ENCODE data around the gene APEH.
A peak's percentile ranks its signal among the peaks of the same experiment; 100 is the strongest.
"Not testable (repeated sequence)": the region's sequence is repeated elsewhere in the genome, so short reads cannot be mapped to it uniquely, and the experiment has no call there.

APEH gene

DNA sequence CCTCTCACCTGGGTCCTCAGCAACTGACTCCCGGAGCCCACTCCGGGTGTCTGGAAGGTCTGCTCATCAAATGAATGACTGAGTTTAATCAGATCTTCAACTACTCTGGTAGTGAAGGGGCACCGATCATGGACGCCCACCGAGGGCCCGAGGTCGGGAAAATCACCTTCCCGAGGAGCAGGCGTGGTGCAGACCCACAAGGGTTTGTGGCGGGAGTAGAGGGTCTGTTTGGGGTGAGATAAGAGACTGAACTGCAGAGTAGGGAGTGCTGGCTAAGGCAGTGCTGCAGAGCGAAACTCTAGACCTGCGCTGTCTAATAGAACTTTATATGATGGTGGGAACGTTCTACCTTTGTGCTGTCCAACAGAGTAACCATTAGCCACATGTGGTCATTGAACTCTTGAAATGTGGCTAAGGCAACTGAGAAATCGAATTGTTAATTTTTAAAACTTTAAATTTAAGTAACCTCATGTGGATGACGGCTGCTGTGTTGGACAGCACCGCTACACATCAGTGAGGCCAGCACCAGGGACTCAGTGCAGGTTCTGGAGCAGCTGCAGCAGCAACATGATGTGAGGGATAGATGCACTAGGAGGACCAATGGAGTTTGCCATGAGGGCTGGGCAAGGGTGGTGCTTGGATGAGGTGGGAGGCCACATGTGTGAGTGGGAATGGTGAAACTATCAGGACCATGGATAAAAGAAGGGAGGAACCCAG, 15.9 kb downstream of the APEH start:
- peak overlapping the region; percentile 97 for H3K4me3 Mint-ChIP-seq
- not testable (repeated sequence) for H3K27me3 Mint-ChIP-seq, H3K36me3 Mint-ChIP-seq, H3K9me3 Mint-ChIP-seq
- peak overlapping the region; percentile 94 for H3K27ac Mint-ChIP-seq
- peaks cover 46% of the 10 kb centered on the region for H3K4me1 Mint-ChIP-seq

DNA sequence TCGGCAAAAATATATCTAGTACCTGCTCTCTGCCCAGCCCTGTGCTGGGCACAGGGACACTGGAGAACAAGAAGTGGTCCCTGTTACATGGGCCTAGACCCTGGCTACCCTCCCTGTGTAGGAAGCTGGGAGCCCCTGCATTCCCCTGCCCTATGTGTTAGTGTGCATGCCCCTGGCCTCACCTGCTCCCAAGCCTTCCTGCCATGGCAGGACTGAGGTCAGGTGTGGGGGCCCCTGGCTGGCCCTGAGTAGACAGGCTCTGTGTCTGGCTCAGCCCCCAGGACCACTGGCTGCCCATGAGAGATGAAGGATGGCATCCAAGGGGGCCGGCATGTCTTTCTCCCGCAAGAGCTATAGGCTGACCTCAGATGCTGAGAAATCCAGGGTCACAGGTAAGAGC, 16.7 kb downstream of the APEH start:
- H3K27me3 Mint-ChIP-seq, H3K27ac Mint-ChIP-seq, H3K9me3 Mint-ChIP-seq, H3K36me3 Mint-ChIP-seq: not testable (repeated sequence)
- H3K4me3 Mint-ChIP-seq: peak overlapping the region; percentile 97
- H3K4me1 Mint-ChIP-seq: peaks cover 41% of the 10 kb centered on the region

DNA sequence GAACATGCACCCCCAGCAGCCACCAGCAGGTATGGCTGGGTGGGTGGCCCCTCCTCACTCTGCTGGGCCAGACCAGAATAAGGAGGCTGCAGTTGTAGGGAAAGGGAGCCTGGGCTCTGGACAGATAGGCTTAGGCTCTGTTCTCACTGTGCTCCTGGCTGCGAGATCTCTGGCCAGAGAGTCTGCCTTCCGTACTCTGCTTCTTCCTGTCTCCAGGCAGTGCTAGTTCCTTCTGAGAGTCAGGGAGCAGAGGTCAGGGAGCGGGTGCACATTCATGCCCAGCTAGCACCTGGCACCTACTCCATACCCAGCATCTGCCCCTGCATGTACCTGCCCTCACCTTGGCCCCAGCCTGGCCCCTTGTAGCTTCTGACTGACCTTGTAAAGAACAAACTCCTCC, 17.3 kb downstream of the APEH start:
- not testable (repeated sequence) for H3K9me3 Mint-ChIP-seq, H3K27me3 Mint-ChIP-seq, H3K36me3 Mint-ChIP-seq, H3K27ac Mint-ChIP-seq, H3K4me3 Mint-ChIP-seq
- H3K4me1 Mint-ChIP-seq: peaks cover 41% of the 10 kb centered on the region

DNA sequence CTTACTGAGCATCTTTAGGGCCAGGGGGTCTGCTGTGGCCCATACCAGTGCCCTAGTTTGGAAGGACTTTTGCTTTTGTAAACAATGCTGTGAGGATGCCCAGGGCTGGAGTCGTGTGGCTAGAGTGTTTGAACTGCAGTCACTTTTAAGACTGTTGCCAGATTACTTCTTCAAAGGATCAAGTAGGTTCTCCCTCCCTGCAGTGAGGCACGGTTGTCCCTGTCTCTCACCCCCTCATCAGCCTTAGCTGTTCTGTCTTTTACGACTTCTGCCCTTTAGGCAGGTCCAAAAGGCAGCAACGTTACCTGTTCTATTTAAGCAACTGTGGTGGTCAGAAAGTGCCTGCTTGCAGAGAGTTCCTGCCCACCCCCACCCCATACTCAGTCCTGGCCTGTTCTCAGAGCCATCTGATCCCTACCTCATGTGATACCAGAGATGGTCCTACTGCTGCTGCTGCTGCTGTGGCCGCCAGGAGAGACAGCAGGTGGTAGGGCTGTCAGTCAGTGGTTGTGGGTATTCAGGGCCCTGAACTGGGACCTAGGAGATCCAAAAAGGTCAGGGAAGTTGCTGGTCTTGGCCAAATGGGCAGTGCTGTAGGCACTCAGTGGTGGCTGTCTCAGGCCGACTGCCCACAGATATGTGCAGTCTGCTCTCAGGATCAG, 20.4 kb downstream of the APEH start:
- not testable (repeated sequence) for H3K36me3 Mint-ChIP-seq, H3K27ac Mint-ChIP-seq, H3K4me3 Mint-ChIP-seq, H3K9me3 Mint-ChIP-seq, H3K27me3 Mint-ChIP-seq
- H3K4me1 Mint-ChIP-seq: peaks cover 30% of the 10 kb centered on the region

DNA sequence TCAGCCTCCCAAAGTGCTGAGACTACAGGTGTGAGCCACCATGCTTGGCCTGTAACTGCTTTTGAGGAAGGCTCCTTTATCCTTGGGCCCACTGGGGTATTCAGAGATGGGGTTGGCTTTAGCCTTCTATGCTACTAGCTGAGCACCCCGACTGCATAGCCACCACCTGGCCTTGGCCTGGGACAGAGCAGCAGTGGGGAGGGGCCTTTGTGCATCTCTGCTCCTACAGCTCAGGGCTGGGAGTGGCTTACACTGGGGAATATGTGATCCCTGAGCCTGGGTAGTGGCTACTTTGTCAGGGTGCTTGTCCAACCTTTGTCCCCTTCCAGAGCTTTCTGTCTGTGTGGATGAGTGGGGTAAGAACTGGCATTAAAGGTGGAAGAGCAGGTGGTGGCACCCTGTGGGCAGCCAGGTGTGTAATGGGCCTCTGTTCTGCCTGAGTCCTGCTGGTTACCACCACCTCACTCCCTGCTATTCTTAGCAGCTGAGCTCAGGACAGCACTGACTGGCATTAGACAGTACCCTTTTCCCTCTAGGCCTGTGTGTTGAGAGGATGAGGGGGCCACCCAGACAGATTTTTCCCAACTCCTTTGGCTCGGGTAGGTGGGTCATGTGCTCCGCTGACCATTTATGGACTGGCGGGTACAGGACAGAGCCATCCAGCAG, 21.3 kb downstream of the APEH start:
- H3K4me1 Mint-ChIP-seq: peaks cover 22% of the 10 kb centered on the region
- not testable (repeated sequence) for H3K27ac Mint-ChIP-seq, H3K27me3 Mint-ChIP-seq, H3K4me3 Mint-ChIP-seq, H3K36me3 Mint-ChIP-seq, H3K9me3 Mint-ChIP-seq

DNA sequence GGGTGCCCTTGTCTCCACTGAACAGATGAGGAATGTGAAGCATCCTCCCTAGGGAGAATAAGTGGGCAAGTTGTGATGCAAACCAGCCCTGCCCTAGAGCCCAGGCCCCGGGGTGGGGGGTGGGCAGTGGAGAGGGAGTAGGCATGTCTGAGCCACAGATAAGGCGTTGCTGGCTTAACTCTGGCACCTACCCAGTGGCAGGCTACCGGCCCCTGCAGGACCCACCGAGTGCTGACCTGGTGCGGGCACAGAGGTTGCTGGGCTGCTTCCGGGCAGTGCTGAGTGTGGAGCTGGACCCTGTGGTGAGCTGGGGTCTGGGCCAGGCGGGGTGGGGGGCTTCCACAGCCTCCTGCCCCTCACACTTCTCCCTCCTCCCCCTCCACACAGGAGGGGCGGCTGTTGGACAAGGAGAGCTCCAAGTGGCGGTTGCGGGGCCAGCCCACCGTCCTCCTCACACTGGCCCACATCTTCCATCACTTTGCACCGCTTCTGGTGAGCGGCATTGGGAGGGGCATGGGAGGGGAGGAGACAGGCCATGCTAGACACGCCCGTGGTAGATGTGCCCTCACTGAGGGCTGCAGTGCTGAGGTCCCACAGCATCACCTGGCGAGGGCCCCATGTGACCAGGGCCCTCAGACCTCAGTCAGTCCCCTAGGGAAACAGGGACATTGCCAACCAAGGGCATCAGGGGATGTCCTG, 25.3 kb downstream of the APEH start:
- H3K4me3 Mint-ChIP-seq: no peak overlapping the region
- H3K27me3 Mint-ChIP-seq: no peaks in the 10 kb centered on the region
- no peaks in the 10 kb centered on the region for H3K9me3 Mint-ChIP-seq
- H3K27ac Mint-ChIP-seq: no peak overlapping the region
- no peaks in the 10 kb centered on the region for H3K36me3 Mint-ChIP-seq
- no peaks in the 10 kb centered on the region for H3K4me1 Mint-ChIP-seq

DNA sequence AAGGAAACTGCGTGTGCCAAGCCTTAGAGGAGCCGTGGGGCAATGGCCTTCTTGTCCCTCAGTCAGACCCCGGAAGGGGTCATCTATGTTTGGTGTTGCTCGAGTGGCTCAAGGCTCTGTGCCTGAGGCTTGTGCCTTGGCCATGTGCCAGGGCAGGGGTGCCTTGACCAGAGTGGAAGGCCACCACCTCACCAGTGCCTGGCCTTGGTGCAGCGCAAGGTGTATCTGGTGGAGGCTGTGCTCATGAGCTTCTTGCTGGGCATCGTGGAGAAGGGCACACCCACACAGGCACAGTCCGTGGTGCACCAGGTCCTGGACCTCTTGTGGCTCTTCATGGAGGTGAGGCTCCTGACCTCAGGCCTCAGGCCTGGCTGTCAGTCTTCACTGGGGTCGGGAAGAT, 25.9 kb downstream of the APEH start:
- no peak overlapping the region for H3K27ac Mint-ChIP-seq

DNA sequence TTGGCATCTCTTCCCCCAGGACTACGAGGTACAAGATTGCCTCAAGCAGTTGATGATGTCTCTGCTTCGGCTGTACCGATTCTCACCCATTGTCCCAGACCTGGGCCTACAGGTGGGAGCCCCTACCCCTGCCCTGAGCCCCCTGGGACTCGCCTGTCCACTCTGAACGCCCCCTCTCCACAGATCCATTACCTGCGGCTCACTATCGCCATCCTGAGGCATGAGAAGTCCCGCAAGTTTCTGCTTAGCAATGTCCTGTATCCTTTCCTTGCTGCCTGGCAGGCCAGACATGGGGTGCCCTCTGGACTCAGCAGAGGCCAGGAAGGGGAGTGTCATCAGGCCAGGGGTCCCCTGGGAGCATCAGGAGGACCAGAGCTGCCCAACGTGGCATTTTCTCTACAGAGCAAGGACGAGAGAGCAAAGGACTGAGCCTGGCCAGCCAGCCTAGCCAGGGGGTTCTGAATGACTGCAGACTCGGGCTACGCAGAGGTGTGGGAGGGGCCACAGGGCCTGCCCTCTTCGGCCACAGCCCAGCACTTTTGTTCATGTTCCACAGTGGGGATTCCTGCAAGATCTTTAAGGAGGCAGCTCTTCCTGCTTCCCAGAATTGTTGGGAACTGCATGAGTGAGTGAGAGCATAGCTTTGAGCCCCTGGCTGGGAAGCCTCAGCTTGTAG, 26.4 kb downstream of the APEH start:
- no peaks in the 10 kb centered on the region for H3K9me3 Mint-ChIP-seq
- no peaks in the 10 kb centered on the region for H3K27me3 Mint-ChIP-seq
- no peak overlapping the region for H3K4me3 Mint-ChIP-seq
- H3K4me1 Mint-ChIP-seq: no peaks in the 10 kb centered on the region
- H3K36me3 Mint-ChIP-seq: no peaks in the 10 kb centered on the region
- H3K27ac Mint-ChIP-seq: no peak overlapping the region

More for the DNA sequence above, 25.9 kb downstream of the APEH start:
- Mint-ChIP-seq H3K4me3 (no peak overlapping the region), H3K9me3 (no peaks in the 10 kb centered on the region), H3K36me3 (no peaks in the 10 kb centered on the region), H3K4me1 (no peaks in the 10 kb centered on the region), H3K27me3 (no peaks in the 10 kb centered on the region)

DNA sequence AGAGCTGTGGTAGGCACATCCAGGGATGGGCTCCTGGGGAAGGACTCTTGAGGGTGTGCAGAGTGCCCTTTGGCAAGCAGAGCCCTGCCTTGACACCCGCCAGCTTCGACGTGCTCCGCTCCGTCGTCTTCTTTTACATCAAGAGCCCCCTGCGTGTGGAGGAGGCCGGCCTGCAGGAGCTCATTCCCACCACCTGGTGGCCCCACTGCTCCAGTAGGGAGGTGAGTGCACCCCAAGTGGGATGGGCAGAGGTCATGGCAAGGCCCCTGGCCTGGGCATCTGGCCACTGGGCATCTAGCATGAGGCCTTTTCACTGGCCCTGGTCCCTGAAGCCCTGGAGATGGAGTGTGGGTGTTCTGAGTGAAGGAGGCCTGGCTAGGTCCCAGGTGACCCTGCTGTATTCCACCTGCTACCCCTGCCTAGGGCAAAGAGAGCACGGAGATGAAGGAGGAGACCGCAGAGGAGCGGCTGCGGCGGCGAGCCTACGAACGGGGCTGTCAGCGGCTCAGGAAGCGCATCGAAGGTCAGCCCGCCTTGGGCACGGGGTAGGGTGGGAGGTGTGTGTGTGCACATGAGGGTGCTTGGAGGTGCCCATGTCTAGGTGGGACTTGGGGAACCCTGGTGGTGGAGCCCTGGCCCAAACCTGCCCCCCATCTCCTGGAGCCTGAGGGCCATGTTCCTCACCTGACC, 27.4 kb downstream of the APEH start:
- no peaks in the 10 kb centered on the region for H3K4me1 Mint-ChIP-seq
- no peaks in the 10 kb centered on the region for H3K27me3 Mint-ChIP-seq
- no peak overlapping the region for H3K4me3 Mint-ChIP-seq
- no peaks in the 10 kb centered on the region for H3K9me3 Mint-ChIP-seq
- H3K36me3 Mint-ChIP-seq: no peaks in the 10 kb centered on the region
- H3K27ac Mint-ChIP-seq: no peak overlapping the region

DNA sequence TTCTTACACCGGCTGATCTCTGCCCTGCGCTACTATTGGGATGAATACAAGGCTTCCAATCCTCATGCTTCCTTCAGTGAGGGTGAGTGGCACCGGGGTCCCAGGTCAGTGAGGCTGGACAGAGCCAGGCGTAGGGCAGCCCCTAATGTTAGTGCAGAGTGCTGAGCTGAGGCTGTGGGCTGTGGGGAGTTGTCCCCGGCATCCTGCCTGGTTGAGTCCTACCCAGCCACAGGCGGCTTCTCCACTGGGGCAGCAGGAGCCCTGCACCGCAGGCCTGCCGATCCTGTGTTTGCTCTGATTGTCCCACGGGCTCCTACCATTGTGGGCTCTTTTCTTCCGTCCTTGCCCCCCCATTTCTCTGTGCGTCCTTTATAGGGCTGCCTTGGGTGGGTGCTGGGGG, 28.5 kb downstream of the APEH start:
- H3K27me3 Mint-ChIP-seq: no peaks in the 10 kb centered on the region
- H3K4me3 Mint-ChIP-seq: no peak overlapping the region
- peaks cover 2% of the 10 kb centered on the region for H3K36me3 Mint-ChIP-seq
- no peak overlapping the region for H3K27ac Mint-ChIP-seq
- no peaks in the 10 kb centered on the region for H3K9me3 Mint-ChIP-seq
- H3K4me1 Mint-ChIP-seq: no peaks in the 10 kb centered on the region

DNA sequence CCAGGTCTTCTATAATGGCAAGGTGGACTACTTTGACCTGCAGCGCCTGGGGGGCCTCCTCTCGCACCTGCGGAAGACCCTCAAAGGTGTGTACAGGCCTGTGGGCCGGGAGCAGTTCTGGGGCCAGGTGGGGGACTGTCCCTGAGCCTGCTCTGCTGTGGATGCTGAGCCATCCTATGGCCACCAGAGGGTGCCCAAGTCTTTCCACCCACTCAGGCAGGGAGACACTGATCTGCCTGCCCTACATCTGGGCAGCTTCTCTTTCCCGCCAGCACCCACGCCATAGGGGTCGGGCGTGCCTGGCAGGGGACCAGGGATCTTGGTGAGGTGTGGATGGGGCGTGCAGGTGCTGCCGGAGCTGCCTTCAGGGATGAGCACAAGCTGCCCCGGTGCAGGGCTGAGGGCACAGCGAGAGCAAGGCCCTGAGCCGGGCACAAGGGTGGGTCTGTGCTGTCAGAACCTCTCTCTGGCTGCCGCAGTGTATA, 29.3 kb downstream of the APEH start:
- Mint-ChIP-seq H3K9me3 (no peaks in the 10 kb centered on the region), H3K27ac (no peak overlapping the region), H3K36me3 (peaks cover 3% of the 10 kb centered on the region), H3K27me3 (no peaks in the 10 kb centered on the region), H3K4me1 (no peaks in the 10 kb centered on the region), H3K4me3 (no peak overlapping the region)

DNA sequence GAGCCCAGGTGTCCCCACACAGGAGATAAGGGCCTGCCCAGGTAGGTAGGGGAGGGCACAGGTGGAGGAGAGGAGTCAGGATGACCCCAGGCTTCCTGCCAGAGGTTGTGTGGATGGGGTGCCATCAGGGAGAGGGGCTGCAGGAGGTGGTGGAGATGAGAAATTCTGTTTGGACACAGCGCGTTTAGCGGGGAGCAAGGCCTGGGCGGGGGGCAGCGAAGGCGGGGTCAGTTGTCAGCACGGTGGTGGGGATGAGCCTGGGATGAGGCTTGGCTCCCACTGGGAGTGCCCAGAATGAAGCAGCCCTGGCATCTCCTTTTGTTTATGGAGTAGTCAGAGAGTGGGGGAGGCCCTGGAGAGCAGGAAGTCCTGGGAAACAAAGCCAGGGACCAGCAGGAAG, 29.8 kb downstream of the APEH start:
- Mint-ChIP-seq H3K9me3 (no peaks in the 10 kb centered on the region), H3K27ac (no peak overlapping the region), H3K4me1 (no peaks in the 10 kb centered on the region), H3K36me3 (peaks cover 4% of the 10 kb centered on the region), H3K27me3 (no peaks in the 10 kb centered on the region), H3K4me3 (no peak overlapping the region)

DNA sequence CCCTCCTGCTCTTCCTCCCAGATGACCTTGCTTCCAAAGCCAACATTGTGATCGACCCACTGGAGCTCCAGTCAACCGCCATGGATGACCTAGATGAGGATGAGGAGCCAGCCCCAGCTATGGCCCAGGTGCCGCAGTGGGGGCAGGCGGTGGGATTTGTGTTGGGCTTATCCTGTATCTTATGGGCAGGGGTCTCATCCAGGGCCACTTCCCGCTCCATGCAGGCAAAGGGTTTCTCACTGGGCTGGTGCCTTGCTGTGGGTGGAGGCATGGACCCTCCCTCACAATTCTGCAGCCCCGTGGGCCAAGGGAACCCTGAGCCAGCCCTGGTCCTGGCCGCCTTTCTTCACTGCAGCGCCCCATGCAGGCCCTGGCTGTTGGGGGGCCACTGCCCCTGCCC, 30.5 kb downstream of the APEH start:
- no peak overlapping the region for H3K27ac Mint-ChIP-seq
- H3K9me3 Mint-ChIP-seq: no peaks in the 10 kb centered on the region
- no peaks in the 10 kb centered on the region for H3K27me3 Mint-ChIP-seq
- H3K36me3 Mint-ChIP-seq: peaks cover 4% of the 10 kb centered on the region
- H3K4me1 Mint-ChIP-seq: no peaks in the 10 kb centered on the region
- H3K4me3 Mint-ChIP-seq: no peak overlapping the region

DNA sequence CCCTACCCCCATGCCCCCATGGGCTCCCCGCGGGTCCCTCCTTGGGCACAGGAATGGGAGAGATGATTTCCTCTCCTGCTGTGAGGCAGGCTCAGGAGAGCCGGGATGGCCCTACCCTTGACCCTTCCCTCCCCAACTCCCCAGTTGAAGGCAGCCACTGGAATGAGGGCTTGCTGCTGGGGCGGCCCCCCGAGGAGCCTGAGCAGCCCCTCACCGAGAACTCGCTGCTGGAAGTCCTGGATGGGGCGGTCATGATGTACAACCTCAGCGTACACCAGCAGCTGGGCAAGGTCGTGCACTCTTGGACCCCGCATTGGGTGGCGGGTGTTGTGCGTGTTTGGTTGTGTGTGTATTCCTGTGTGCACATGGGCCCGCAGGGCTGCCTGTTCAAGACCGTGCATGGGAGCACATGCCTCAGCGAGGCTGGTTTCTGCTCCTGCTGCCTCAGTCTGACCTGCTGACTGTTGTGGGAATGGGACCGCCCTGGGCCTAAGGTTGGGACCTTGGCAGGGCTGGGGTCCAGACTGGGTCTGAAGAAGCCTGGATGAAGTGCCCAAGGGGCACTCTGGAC, 31.3 kb downstream of the APEH start:
- Mint-ChIP-seq H3K4me3 (no peak overlapping the region), H3K36me3 (peaks cover 4% of the 10 kb centered on the region), H3K4me1 (no peaks in the 10 kb centered on the region), H3K27ac (no peak overlapping the region), H3K9me3 (no peaks in the 10 kb centered on the region), H3K27me3 (no peaks in the 10 kb centered on the region)

Data from activated naive CD4-positive, alpha-beta T cell treated with anti-CD3 and anti-CD28 coated beads, Interleukin-2, amount 50 U/mL, for 24 hours (primary cell).